ENCODE measurements around the gene NCCRP1.

Gene NCCRP1

GRCh38 chr19:39247701-39248664, 51.2 kb downstream of the NCCRP1 start:
- ChIA-PET CTCF (interaction anchor here (0.6 to 0.8 kb wide), 3 partner anchors 68 to 1411 kb away, joined by 3 to 4 read pairs (median 4); no protein-coding TSS in a partner anchor), POLR2A (ENCODE audit: low non-redundant PET) (no interaction called here)
- no peak for TF ChIP-seq CTCF (conservative IDR thresholded peaks at IDR 0.05; ENCODE audit: low read depth)

GRCh38 chr19:39248806-39249205, 52.0 kb downstream of the NCCRP1 start, which contains the start of gene IFNL4:
Gene IFNL4, minus strand, starts transcription at chr19:39248856.
- ChIA-PET POLR2A (ENCODE audit: low non-redundant PET) (no interaction called here), CTCF (no interaction called here)
- DNase-seq (ENCODE audit: low spot score) = no peak
- H3K27ac ChIP-seq = no peak within 1 kb of the TSS
- no peak for TF ChIP-seq CTCF (conservative IDR thresholded peaks at IDR 0.05; ENCODE audit: low read depth)

More at GRCh38 chr19:39247701-39248664, 51.2 kb downstream of the NCCRP1 start:
- no peak for DNase-seq (ENCODE audit: low spot score)
- H3K27ac ChIP-seq = no peak overlapping the region

GRCh38 chr19:39251081-39251480, 54.3 kb downstream of the NCCRP1 start:
- H3K27ac ChIP-seq = no peak overlapping the region
- DNase-seq (ENCODE audit: low spot score) = no peak
- CTCF ChIA-PET = interaction anchor here (1.1 kb wide), 1 partner anchor 141 kb away, joined by 5 read pairs; no protein-coding TSS in a partner anchor
- POLR2A ChIA-PET (ENCODE audit: low non-redundant PET) = no interaction called here
- no peak for TF ChIP-seq CTCF (conservative IDR thresholded peaks at IDR 0.05; ENCODE audit: low read depth)

All from RWPE1 (cell line).